Erythroblast (primary cell): ENCODE measurements around the gene MTAP.

Source experiments
- GATA1 ChIP-seq: IDR thresholded peaks from 2 replicates; pipeline ENCODE4 v1.6.1; 2011; ENCODE audit warnings: low read depth, mild to moderate bottlenecking, control low read depth, low read length, moderate library complexity
- POLR2A ChIP-seq: IDR thresholded peaks from 2 replicates; pipeline ENCODE4 v1.6.1; 2011; ENCODE audit warnings: mild to moderate bottlenecking, low read length

DNA sequence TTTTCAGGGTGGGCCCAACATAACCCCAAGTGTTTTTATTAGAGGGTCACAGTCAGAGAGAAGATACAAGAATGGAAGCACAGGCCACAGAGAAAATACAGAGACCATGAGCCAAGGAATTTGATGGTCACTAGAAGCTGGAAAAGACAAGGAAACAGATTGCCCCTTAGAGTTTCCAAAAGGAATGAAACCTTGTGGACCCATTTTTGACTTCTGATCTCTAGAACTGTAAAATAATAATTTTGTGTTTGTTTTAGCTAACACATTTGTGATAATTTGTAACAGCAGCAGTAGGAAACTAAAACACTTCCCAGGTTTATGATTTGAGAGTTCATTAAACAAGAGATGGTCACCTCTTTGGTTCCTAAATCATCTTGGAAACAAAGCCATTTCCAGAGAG lies 169.9 kb downstream of the MTAP start:
- no peak for TF ChIP-seq POLR2A
- no peak for TF ChIP-seq GATA1
